Brain pericyte (primary cell): ENCODE results near the gene DLG2.

Source experiments
- DNase-seq: peaks from one replicate; pipeline ENCODE4 v3.0.0-alpha.2; 2012; ENCODE audit warnings: low read depth, low spot score

The DLG2 gene

DNA sequence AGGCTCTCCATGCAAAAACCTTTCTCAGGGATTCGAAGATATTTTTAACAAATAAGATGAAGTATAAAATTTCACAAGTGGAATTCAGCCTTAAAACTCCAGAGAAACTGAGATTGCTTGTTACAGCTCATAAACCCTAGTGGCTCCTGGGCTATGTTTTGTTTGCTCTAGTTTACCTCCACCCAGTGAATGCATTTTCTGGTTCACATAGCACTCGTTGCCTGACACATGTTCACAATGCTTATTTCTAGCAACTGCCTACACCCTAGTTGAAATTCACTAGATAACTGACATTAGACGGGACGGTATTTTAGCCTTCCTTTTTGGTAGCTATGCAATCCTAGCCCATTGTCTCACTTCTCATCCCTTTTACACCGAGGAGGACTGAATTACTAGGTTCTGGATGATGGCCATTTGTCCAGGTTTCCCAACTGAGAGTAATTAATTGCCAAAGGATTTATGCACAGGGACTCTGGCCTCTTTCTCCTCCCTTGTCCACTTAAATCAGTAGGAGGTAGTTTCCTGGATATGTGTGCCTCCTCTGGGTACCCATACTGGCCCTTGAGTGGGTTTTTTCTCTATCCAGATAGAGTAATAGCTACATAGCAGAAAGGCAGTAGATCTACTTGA, 951.6 kb downstream of the DLG2 start:
- no peak for DNase-seq

DNA sequence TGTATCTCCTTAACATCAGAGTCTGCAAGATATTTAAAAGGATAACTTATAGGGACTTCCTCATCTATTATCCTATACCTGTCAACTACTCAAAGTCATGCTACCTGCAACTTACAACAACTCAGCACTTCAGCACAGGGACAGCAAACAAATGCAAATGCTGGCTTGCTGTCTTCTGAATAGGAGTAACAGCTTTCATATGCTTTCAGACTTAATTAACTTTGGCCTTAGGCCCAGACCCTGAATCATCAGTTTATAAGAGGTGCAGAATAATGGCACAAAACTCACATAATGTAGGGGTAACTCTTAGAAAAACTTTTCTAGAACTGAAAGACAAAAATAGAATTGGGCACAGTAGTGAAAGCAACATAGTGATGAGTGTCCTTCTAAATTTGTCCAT, 953.4 kb downstream of the DLG2 start:
- no peak for DNase-seq

DNA sequence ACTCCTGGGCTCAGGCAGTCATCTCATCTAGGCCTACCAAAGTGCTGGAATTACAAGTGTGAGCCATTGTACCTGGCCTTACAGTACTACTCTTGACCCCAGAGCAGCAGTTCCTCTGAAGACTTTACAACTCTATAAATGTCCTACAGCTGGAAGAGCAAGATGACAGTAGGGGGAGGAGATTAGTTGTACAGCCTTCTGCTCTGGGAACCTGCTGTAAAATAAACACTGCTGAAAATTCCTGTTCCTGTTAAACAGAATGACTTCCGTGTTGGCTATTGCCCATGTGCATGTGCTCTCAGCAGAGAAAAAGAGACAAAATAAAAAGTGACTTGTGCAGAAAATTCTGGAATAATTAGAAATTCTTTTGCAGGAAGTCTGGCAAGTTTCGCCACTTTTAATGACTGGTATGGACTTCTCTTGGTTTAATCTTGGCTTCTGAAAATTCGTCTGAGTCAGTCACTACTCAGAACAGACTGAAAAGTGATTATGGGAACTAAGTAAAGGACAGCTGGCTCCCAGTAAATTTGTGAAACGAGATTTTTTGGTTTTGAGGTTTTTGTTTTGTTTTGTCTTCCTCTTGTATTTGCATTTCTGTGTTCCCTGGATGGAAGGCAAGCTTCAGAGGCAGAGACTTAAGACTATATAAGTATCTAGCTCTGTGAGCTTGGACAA, 955.7 kb downstream of the DLG2 start:
- DNase-seq = no peak

DNA sequence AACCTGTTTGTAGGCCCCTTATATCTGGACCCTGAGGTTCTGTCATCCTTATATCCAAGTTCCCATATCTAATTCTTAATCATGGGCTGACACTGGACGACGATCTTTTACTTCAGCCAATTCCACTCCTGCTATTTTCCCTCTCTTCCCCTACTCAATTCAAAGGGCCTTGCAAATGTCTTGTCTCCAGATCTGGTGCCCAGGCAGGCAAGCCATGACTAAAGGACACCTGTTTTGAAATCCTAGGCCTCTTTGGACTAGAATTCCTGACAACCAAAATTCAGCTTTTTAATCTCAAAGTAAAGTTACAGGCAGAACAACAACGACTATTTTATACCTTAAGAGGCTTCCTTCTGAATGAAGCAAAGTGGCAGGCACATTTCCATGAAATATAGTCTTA, 963.4 kb downstream of the DLG2 start:
- no peak for DNase-seq

DNA sequence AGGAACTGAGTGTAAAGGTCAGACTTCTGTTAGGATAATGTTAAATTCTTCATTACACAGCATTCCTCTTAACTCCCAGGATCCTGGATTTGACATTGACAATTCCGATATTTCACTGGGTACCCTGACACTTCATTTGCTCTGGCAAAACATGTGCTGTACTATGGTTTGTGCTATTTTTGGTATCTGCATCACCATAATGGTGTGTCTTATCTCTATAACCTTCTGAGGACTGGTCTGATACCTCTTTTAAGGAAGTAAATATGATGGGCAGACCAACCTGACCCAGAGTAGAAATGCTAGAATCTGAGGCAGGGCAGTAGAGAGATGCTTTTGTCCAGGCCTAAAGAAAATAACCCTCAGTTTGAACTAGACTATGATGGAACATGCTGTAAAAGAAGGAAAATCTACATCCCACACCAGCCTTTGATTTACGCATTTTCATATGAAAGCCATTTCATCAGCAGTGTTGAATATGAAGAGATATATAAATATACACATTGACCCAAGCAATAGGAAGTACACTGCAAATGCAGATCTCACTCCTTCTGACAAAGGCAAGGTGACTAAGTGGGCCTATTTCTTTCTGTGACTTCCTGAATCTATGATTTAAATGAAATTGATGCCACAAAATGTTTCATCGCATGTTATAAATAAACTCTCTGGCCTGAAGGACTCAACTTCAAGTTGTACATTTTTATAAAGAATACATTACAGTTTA, 966.7 kb downstream of the DLG2 start:
- DNase-seq = no peak

DNA sequence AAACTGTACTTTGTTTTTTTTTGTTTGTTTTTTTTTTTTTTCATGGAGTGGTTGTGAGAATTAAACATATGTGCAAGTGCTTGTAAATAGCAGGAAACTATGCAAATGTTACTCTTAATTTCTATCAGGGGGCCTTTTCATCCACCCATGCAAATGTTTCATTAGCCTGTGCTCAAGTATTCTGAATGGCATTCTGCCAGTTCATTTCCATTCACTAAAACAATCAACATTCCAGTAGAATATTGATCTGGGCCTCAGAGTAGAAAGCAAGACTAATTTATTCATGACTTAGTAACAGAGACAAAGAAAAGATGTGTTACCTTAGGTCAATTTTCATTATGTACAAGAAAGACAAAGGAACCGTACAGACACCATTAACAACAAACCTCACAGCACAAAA, 971.4 kb downstream of the DLG2 start:
- DNase-seq = no peak

DNA sequence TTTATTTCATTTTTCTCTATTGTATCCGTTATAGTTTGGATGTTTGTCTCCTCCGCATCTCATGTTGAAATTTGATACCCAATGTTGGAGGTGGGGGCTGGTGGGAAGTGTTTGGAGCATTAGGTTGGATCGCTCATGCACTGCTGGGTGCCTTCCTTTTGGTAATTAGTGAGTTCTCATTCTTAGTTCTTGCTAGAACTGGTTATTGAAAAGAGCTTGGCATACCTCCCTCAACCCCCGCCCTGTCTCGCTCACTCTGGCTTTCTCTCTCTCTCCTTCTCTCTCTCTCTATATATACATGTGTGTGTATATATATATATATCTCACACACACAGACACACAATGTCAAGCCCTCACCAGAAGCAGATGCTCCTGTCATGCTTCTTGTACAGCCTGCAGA, 978.7 kb downstream of the DLG2 start:
- no peak for DNase-seq

DNA sequence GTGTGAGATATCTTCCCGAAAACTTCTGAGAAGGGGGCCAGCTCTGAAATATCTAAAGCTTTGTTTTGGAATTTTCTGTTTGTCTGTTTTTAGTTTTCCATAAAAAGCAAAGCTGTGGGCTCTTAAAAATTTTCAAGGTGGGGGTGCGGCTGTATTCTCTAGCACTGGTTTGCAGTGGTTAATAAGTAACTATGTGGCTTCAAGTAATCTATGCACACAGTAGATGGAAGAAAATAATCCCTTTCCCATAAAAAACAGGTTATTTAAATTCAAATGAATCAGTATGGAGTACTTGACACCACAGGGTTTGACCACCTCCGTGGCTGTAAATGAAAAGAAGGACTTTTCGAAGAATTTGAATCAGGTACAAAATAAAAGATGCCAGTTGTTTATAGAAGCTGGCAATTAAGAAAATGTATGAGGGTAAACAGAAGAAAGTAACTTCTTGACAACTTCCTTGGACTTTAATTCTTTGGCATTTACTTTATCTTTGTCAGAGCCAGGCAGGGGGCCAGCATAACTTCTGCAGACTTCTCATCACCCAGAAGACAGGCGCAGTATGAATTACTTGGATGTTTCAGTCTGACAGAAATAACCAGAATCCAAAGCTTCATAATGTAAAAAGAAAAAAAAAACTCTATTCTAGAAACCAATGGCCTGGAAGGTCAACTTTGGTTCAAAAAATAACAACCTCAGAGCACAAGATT, 981.0 kb downstream of the DLG2 start:
- no peak for DNase-seq

DNA sequence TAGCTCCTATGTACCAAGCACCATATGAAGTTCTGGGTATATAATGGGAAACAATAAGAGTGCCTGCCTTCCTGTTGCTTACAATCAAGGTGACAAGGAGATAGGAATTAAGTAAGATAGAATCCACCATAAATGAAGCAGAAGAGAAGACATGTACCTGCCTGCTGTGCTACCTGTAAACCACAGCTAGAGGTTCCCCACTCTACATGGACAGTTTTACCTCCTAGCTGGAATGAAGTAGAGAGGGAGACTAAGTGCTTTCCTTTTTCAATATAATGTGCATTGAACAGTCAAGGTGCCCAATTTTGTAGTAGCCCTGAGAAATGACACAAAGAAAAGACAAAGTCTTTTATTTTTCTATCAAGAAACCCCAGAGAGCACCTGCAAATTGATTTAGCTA, 984.6 kb downstream of the DLG2 start:
- no peak for DNase-seq

DNA sequence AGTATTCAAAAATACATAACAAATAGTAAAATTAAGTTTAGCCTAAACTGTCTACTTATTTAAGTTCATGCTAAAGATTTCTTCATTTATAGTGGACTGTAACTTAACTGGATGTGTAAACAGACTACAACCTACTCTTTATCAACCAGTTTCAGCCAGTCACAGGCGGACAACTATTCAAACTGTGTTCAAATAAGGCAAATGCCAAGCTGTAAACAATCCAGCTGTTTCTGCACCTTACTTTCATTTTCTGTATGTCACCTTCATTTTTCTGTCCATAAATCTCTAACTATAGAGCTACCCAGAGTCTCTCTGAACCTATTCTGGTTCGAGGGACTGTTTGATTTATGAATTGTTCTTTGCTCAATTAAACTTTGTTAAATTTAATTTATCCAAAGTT, 992.8 kb downstream of the DLG2 start:
- DNase-seq = no peak

DNA sequence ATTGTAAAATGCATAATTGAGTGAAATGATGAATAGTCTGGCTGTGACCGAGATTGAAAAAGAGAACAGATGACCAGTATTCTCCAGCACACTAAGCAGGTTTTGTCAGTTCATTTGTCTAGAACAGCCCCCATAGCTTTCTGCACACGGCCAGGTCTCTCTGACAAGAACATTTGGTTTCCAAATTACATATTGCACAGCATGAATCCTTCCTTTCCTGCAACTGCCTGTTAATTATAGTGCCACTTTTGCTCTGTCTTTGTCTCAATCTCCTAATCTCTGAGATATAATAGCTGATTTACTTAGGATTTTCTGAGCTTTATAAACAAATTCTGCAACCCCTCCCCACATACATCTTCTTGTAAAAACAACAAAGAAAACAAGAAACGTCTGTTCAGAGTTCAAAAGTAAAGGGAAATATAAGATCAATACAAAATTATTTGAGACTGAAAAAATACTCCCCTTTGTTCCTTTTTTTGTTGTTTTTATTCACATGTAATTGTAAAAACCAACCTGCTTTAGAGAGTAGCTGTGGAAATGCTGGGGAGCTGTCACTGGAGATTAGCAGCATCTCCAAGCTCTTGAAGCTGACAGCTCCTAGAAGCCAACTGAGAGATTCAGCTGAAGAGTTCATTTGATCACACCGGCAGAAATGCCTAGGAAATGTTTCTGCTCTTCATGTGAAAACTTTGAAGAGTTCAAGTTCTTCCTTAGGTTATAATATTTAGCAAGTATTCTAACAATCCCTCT, 998.1 kb downstream of the DLG2 start:
- no peak for DNase-seq

DNA sequence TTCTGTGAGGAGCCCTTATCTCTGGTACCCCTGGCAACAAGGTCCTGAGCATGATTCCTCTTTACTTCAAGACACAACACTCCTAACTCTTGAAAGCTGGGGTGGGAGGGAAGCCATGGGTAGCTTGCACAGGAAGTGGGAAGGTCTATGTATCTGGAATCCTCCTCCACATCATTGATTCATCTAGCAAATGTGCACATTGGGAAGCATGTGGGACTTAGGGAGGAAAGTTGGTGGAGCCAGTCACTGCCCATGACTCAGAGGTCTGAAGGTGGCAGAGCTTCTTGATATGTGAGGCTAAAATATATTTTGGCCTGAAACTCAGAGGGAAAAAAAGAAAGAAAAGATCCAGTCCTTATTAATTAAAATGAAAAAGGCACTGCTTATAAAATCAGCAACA, 1000.9 kb downstream of the DLG2 start:
- no peak for DNase-seq

DNA sequence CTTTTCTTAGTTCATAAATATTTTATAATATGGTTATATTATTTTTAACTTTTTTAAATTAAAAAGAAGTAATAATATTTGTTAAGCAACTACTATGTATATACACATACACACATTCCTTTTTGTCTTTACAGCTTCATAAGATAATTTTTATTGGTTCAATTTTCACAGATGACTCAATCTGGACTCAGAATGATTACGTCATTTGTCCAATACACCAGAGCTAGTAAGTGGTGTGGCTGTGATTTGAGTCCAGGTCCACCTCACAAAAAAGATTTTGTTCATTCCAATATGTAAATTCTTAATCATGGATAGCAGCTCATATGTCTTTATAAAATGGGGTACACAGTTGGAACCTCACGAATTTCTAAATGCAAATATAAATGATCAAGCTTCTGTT, 1014.5 kb downstream of the DLG2 start:
- no peak for DNase-seq

DNA sequence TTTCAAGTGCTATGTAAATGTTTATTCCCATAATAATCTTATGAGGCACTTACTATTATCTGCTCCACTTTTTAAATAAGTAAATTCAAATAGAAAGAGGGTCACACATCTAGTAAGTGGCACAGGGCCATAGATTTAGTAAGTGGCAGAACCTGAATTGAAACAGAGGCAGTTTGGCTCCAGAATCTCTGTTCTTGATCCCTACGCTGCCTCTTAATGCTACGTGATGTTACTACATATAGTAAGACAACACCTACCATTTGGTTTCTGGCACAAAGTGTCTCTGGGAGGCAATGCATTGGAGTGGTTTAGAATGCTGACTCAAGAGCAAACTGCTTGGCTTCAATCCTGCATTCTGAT, 1018.3 kb downstream of the DLG2 start:
- no peak for DNase-seq

DNA sequence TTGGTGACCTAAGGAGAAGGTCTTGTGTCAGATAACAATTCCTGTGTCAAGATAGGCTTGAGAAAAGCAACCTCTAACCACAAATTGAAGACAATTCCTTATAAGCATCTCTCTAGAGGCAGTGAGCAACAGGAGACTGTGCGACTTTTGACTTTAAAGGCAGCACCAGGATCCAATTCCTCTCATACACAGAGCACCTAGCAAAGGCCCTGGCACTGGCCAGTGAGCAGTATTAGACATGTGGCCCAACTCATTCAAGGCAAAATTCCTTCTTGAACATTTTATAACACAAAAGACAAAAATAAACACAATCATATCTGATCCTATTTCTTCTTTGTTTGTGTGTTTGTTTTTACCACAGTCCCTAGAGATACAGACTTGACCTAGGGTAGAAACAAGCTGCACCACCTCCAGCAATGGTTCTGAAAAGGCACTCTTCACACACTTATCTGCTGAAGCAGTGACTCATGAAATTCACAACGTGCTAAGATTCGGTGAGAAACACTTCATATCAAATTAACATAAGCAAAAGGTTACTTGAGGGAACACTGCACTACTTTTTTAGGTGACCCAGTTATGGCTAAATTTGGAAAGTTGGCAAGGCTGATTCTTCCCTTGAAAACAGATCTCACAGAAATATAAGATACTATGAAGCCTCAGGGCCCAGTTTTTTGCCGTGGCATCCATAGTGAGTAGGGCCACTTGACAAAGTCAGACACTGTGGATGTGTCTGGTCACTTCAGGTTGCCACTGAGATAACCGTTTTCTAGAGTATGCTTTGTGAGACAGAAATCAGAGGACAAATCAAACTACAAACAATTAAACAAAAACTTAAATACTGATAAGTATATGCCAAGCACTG, 1018.9 kb downstream of the DLG2 start:
- DNase-seq = no peak

DNA sequence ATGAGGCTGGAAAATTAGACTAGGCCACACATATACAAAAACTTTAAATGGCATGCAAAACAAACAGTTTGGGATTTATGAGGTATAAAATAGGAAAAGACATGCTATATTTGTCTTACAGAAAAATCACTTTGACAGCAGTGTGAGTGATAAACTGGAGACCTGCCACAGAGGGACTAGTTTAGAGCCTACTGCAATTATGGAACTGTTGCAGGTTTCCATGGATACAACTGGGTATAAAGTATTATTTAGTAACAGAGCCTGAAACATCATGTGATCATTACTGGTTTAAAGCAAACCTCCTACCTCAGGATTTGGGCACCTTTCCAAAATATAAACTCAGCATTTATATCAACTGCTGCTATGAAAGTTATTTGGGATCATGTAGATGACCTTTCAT, 1032.5 kb downstream of the DLG2 start:
- DNase-seq = no peak

DNA sequence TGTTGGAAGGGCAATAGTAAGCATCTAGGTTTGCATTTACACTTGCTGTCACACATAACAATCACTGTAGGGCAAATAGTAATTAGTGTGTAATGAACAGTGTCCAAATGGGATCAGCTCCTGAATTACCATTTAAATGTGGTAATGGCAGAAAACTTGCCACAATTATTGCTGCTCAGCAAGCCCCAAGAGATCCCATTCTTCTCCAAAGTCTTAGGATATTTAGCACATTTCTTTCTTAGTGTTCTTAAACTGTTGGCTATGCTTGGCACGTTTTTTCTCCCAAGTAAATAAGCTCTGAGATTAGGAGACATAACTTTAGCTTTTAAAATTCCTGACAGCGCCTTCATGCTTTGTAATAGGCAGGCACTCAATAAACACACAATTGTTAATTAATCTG, 1037.0 kb downstream of the DLG2 start:
- no peak for DNase-seq

DNA sequence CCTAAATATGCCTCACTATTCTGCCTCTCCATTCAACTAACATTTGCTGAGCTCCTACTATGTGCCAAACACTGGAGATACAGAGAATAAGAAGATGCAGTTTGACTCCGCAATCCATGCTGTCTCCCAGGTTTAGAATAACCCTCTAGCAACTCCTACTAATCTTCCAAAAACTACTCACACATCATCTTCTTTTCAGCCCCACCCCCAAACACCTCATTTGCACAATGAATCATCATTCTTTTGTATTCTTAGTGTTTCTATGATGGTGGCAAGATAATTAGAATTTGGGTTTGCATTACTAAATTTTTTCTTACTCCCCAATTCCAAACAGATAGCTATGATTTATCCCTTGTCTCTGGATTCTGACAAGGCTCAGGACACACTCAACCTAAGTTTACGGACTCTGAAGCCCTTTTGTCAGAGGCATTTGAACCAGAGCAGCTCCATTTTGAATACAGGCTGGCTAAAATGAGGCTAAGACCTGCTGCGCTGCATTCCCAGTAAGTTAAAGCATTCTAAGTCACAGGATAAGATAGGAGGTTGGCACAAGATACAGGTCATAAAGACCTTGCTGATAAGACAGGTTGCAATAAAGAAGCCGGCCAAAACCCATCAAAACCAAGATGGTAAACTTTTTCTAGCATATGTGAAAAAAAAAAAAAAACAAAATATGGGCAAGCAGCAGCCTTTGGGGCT, 1038.9 kb downstream of the DLG2 start:
- DNase-seq = no peak

DNA sequence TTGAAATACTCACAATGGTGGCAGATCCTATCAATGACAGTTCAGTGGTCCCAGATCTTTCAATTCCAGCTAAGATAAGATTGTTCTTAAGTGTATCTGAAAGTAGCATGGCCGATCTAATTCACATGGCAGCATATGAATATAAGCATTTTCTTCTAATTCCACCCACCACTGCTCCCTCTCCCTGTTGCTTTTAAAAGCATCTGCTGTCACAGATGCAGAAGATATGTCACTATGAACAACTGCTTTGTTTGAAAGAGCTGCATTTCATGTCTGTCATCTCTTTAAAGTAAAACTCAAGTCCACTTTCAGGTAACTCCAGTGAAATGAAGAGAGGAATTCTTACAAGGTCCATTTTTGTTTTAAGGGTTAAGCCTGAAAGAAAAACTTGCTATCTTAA, 1044.0 kb downstream of the DLG2 start:
- no peak for DNase-seq

DNA sequence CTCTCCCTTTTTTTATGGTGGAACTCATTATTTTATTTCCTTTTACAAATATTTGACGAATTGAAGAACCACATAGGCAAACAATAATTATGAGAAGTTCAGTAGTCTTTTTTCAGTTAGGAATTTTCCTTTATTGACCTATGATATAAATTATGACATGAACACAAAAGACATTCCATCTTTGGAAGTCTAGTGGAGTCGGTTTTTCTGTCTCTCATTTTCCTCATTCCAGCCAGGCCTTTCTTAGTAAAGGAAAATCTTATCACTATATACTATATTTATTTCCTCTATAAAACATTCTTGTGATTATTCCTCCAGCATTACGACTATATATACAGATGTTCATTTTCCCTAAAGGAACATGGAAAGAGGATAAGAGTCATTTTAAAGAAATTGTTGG, 1046.1 kb downstream of the DLG2 start:
- no peak for DNase-seq
